Type B pancreatic cell (in vitro differentiated cells): ENCODE results near the gene SNX1. TPM values are rescaled to one million over a fixed set of nuclear protein-coding genes. Genes with fewer than 3 reads are reported as not detected.

Source experiments
- DNase-seq: peaks from one replicate; pipeline ENCODE4 v3.0.0; 2021; ENCODE audit warnings: mixed read lengths; ENCODE audit not compliant: unreplicated experiment; ENCODE audit errors: extremely low spot score
- H3K27ac Mint-ChIP-seq: 2 replicates; pipeline ENCODE4 v1.8.0; 2021; ENCODE audit warnings: mild to moderate bottlenecking, mixed read lengths
- H3K27me3 Mint-ChIP-seq: 2 replicates; pipeline ENCODE4 v1.8.0; 2021; ENCODE audit warnings: mixed read lengths
- H3K36me3 Mint-ChIP-seq: 2 replicates; pipeline ENCODE4 v1.8.0; 2021; ENCODE audit warnings: mixed read lengths
- H3K4me1 Mint-ChIP-seq: one replicate; pipeline ENCODE4 v1.8.0; 2021; ENCODE audit warnings: mixed read lengths; ENCODE audit not compliant: unreplicated experiment
- H3K4me3 Mint-ChIP-seq: 2 replicates; pipeline ENCODE4 v1.8.0; 2021; ENCODE audit warnings: mild to moderate bottlenecking, mixed read lengths
- H3K9me3 Mint-ChIP-seq: 2 replicates; pipeline ENCODE4 v1.8.0; 2021; ENCODE audit warnings: mixed read lengths
- CTCF ChIP-seq: fragments of 200-600 bp; sonication (generic); conservative IDR thresholded peaks from 2 replicates; pipeline ENCODE4 v1.5.0; 2021; ENCODE audit warnings: antibody characterized with exemption, mild to moderate bottlenecking
- total RNA-seq: library from RNA; stranded (reverse); gene quantifications from 2 replicates; pipeline ENCODE4 v1.2.1, GENCODE V29; 2021; ENCODE audit warnings: low replicate concordance

SNX1 gene
- total RNA-seq, 1 donor from 2014 or later: 124 TPM

GRCh38 chr15:64152507-64153387 is 57.0 kb downstream of the SNX1 start:
- Mint-ChIP-seq H3K9me3 (no peaks in the 10 kb centered on the region), H3K36me3 (peaks cover 4% of the 10 kb centered on the region), H3K4me1 (peaks cover 11% of the 10 kb centered on the region), H3K27me3 (peaks cover 25% of the 10 kb centered on the region), H3K27ac (no peak overlapping the region), H3K4me3 (peak overlapping the region; percentile 52)
- no peak for TF ChIP-seq CTCF
- DNase-seq: no peak

- TF ChIP-seq CTCF: peak; percentile 98
- H3K36me3 Mint-ChIP-seq: peaks cover 7% of the 10 kb centered on the region
- peak overlapping the region; percentile 84 for H3K27ac Mint-ChIP-seq
- peaks cover 25% of the 10 kb centered on the region for H3K27me3 Mint-ChIP-seq
- H3K4me3 Mint-ChIP-seq: peak overlapping the region; percentile 87
- peak; percentile 96 for DNase-seq
- H3K4me1 Mint-ChIP-seq: peaks cover 11% of the 10 kb centered on the region
- H3K9me3 Mint-ChIP-seq: no peaks in the 10 kb centered on the region
Measured at GRCh38 chr15:64153480-64154367, 57.9 kb downstream of the SNX1 start.

- no peak overlapping the region for H3K4me3 Mint-ChIP-seq
- no peak for TF ChIP-seq CTCF
Measured at GRCh38 chr15:64155802-64156651, 60.2 kb downstream of the SNX1 start.

GRCh38 chr15:64156652-64157331 is 61.0 kb downstream of the SNX1 start:
- DNase-seq: no peak
- Mint-ChIP-seq H3K4me1 (peaks cover 13% of the 10 kb centered on the region), H3K27me3 (peaks cover 14% of the 10 kb centered on the region), H3K36me3 (peaks cover 16% of the 10 kb centered on the region), H3K4me3 (no peak overlapping the region), H3K27ac (no peak overlapping the region), H3K9me3 (no peaks in the 10 kb centered on the region)
- no peak for TF ChIP-seq CTCF

More at GRCh38 chr15:64155802-64156651, 60.2 kb downstream of the SNX1 start:
- Mint-ChIP-seq H3K36me3 (peaks cover 16% of the 10 kb centered on the region), H3K4me1 (peaks cover 13% of the 10 kb centered on the region), H3K27ac (peak overlapping the region; percentile 29), H3K27me3 (peaks cover 15% of the 10 kb centered on the region), H3K9me3 (no peaks in the 10 kb centered on the region)
- DNase-seq: no peak
